GM12891 (cell line): ENCODE results near the gene HLA-DPA1.

ENCODE experiments used
- POLR2AphosphoS5 ChIP-seq: IDR thresholded peaks from 2 replicates; pipeline ENCODE4 v1.6.1; 2011; ENCODE audit warnings: low read depth, low read length, control low read depth
- TAF1 ChIP-seq: IDR thresholded peaks from 2 replicates; pipeline ENCODE4 v1.6.1; 2011; ENCODE audit warnings: low read depth, low read length, control low read depth

DNA sequence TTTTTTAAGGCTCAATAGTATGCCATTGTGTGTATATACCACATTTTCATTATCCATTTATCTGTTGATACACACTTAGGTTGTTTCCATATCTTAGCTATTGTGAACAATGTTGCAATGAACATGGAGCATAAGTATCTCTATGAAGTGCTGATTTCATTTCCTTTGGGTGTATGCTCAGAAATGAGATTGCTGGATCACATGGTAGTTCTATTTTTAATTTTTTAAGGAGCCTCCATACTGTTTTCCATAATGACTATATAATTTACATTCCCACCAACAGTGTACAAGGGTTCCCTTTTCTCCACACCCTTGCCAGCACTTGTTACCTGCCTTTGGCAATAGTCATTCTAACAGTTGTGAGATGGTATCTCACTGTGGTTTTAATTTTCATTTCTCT lies 48.9 kb downstream of the HLA-DPA1 start:
- TF ChIP-seq POLR2AphosphoS5 (no peak), TAF1 (no peak)
